HG03565 (cell line): Measurements from ENCODE around the gene ETV6.

Experiments used
- ATAC-seq: cut with Tn5 transposase; IDR thresholded peaks from one replicate; pipeline ENCODE4 v1.9.1; 2021; ENCODE audit warnings: mild to moderate bottlenecking, moderate library complexity; ENCODE audit not compliant: unreplicated experiment

ETV6 gene

DNA sequence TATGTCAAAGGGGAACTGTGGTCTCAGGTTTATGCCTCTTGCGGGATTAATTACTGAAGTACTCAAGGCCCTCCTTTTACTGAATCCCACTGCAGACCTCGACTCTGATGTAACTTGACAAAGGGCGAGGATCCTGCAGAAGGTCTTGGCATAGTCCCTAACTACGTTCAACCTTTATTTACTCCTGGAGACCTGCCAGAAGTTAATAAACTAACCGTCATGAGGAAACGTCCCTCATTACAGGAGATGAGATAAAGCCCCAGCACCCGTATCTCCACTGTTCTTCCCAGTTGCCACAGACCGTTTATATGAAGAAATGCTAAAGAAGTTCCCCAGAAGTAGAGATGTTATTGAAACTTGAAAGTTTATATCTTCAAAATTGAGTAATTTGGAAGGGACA is 190.9 kb downstream of the ETV6 start:
- ATAC-seq = no peak

- no peak for ATAC-seq
Measured at GRCh38 chr12:11846488-11846887, 197.0 kb downstream of the ETV6 start.

DNA sequence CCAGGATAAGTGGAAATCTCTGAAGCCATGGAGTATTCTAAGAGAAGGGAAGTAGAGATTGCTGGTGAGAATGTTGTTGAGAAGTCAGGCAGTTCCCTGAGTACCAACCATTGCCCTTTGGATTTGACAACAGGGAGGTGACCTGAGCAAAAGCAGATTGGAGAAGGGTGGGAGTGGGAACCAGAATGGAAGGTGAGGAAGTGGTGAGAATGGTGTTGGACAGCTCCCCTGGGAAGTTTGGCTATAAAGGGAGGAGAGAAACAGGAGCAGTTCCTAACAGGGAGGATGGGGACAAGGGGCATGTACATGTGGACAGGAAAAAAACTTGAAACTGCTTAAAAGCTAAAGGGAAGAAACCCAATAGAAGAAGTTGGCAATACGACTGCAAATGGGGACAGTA is 198.1 kb downstream of the ETV6 start:
- no peak for ATAC-seq

- ATAC-seq = no peak
Measured at GRCh38 chr12:11849757-11850504, 200.5 kb downstream of the ETV6 start.

GRCh38 chr12:11853126-11853525 is 203.7 kb downstream of the ETV6 start:
- ATAC-seq = no peak

- ATAC-seq = no peak
Measured at GRCh38 chr12:11854011-11854499, 204.6 kb downstream of the ETV6 start.

DNA sequence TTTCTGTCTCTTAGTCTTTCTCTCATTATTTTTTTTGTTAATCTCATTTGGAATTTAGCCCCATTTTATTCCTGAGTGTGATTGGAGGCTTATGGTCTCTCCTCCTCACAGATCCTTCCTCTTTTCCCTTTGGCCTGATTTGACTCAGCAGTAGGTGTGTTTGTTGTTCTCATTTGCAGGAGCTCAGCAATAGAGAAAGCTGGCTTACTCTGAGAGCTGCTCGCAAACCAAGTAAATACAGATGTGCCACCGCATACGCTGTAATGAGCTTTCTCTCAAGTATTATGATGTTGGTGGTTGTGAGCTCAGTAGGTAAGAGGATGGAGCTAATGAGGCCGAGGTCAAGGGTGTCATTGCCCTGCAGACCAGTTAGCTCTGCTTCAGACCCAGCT is 206.5 kb downstream of the ETV6 start:
- peak; percentile 45 for ATAC-seq

DNA sequence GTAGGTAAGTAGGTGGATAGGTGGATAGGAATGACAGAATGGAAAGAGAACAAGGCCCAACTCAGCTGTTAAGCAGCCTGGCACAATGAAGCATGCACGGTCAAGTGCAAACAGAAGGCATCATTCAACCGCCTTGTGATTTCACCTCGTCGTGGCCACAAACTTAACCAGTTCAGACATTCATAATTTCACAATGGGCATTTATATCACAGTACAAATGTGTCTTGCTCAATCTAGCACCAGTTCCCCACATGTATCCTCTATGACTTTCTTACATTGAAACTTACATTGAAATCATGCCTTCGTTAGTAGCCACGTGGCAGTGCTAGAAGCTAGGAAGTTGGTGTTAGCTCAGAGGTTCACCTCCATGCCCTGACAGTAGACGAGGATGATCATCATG is 207.5 kb downstream of the ETV6 start:
- ATAC-seq = no peak

GRCh38 chr12:11859705-11860425 is 210.4 kb downstream of the ETV6 start:
- ATAC-seq = no peak

- ATAC-seq = no peak
Measured at GRCh38 chr12:11861155-11861863, 211.8 kb downstream of the ETV6 start.

DNA sequence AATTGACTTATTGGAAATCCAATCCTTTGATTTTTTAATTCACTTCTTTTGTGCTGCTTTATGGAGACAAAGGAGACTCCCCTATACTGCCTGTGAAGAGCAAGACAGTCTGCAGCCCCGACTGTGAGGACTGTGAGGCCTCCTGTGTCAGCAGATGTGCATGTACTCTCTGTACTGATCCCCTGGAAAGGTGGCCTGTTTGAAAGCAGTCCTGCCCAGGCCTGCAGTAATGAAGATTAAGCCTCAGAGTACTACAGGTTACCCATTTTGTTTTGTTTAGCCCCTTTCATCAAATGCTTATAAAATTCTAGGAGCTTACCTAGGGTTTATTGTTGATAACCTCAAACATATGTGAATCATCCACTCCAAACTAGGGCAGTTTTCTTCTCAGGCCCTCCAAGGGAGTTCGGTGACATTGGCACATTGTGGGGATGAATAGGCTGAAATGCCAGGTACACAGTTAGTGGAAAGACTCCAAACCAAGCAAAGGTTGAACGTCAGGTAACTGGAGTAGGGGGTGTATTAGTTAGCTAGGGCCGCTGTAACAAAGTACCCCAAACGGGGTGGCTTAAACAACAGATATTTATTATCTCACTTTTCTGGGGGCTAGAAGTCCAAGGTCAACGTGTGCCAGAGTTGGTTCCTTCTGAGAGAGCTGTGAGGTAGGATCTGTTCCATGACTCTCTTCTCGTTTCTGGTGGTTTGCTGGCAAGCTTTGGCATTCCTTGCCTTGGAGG is 212.6 kb downstream of the ETV6 start:
- no peak for ATAC-seq

- no peak for ATAC-seq
Measured at GRCh38 chr12:11862798-11863197, 213.3 kb downstream of the ETV6 start.

DNA sequence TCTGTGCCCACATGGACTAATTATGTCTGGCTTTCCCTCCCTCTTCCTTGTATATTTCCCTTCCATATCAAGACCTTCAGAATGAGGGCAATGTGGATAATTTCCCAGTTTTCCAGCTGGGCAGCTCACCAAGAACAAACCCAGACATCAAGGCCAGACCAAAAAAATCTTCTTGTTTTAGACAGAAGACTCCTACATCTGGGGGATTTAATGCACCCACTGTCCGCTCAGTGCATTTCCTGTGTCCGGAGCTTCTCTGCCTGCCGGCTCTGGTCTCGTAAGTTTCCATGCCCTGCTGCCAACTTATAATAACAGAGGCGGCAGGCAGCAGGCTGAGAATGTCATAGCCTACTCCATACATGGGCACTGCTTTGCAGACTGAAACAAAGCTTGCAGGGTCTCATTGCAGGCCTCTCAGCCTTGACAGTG is 214.0 kb downstream of the ETV6 start:
- ATAC-seq = no peak

GRCh38 chr12:11863988-11864387 is 214.5 kb downstream of the ETV6 start:
- no peak for ATAC-seq

GRCh38 chr12:11865824-11866223 is 216.3 kb downstream of the ETV6 start:
- no peak for ATAC-seq

DNA sequence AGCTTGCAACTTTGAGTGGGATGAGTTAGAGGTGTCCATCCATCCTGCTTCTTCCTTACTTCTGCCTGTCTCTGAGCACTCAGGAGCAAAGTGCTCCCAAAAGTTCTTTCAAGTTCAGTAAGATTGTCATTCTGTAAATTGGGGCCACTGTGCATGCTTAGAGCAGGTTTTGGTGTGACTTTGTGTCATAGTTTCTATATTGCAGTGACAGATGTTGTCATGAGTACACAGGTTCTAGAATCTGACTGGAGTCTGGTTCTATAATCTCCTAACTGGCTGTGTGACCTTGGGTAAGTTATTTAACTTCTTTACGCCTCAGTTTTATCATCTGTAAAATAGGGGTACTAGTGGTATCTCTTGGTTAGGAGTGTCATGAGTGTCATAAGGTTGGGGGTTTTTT is 218.6 kb downstream of the ETV6 start:
- ATAC-seq = no peak

- no peak for ATAC-seq
Measured at GRCh38 chr12:11869406-11869805, 219.9 kb downstream of the ETV6 start.

GRCh38 chr12:11870041-11870451 is 220.6 kb downstream of the ETV6 start:
- ATAC-seq = no peak

DNA sequence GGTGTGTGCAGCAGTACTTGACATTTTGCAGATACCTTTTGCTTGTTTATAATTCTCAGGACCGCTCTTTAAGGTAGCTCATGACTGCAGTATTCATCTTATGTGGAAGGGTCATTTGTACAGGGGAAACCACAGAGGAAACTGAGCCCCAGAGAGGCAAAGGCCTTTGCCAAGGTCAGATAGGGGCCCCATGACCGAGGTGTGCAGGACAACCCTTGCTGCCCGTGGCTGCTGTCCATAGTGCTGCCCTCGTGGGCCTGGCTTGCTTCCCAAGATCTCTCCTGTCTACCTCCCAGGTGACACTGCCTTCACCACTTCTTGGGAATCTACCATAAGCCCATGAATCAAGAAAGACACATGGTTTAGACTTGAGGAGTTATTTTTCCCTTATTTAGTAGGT is 222.6 kb downstream of the ETV6 start:
- ATAC-seq = no peak

DNA sequence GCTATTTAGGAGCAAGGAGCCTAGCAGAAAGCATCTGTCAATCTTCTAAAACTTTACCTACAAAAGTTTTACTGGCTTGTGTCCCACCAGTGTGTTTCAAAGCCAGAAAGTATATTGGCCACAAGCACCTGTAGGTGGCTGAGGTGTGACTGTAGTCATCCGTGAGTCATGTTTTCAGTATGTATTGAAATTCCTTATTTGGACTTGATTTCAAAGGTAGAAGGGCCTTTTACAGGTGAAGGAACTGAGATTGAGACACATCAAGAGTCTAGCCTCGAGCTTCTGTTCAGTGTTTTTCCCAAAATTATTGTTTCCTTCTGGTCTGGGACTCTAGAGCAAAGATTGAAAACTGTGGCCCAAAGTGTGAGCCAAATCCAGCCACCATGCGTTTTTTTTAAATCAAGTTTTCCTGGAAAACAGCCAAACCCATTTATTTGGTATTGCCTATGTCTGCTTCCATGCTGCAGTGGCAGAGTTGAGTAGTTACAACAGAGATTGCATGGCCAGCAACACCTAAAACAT is 226.0 kb downstream of the ETV6 start:
- ATAC-seq = no peak

- no peak for ATAC-seq
Measured at GRCh38 chr12:11876307-11876706, 226.8 kb downstream of the ETV6 start.
